K562 (cell line): ENCODE measurements around the gene BMI1. TPM values are rescaled to one million over a fixed set of nuclear protein-coding genes. Genes with fewer than 3 reads are reported as not detected.

ENCODE experiments used
- ELF4 ChIP-seq: fragments of 450-650 bp; formaldehyde crosslinking; IDR thresholded peaks from 2 replicates; pipeline ENCODE4 v1.4.0; 2022; ENCODE audit warnings: missing genetic modification characterization
- KAT8 ChIP-seq: fragments of 450-650 bp; IDR thresholded peaks from 2 replicates; pipeline ENCODE4 v1.6.1; 2016; ENCODE audit warnings: low read depth, mild to moderate bottlenecking
- NFE2L1 ChIP-seq: fragments of 450-650 bp; IDR thresholded peaks from 2 replicates; pipeline ENCODE4 v1.6.1; 2016; ENCODE audit warnings: missing genetic modification characterization, low read depth, mild to moderate bottlenecking, missing compliant biosample characterization, moderate library complexity, borderline replicate concordance
- RCOR1 ChIP-seq, 2 experiments: IDR thresholded peaks; 2 replicates each; pipeline ENCODE4 v1.6.1; 2012; ENCODE audit warnings: low read depth in 2 of 2, low read length in 2 of 2, borderline replicate concordance in 1 of 2, improper control_type of control experiment in 1 of 2
- SNIP1 ChIP-seq: fragments of 450-650 bp; IDR thresholded peaks from 2 replicates; pipeline ENCODE4 v1.7.1; 2017; ENCODE audit warnings: low read depth, mild to moderate bottlenecking
- SRSF1 ChIP-seq: fragments of 200-400 bp; formaldehyde crosslinking; IDR thresholded peaks from 2 replicates; pipeline ENCODE4 v1.6.1; 2017; ENCODE audit warnings: mild to moderate bottlenecking, low read depth, low read length, moderate library complexity
- STAT6 ChIP-seq: sonication (generic); formaldehyde crosslinking; IDR thresholded peaks from 2 replicates; pipeline ENCODE4 v1.8.1; 2023; ENCODE audit warnings: mild to moderate bottlenecking, missing genetic modification reagents
- THRAP3 ChIP-seq: fragments of 450-650 bp; IDR thresholded peaks from 2 replicates; pipeline ENCODE4 v1.6.1; 2016; ENCODE audit warnings: mild to moderate bottlenecking, inconsistent platforms, borderline replicate concordance
- TSC22D4 ChIP-seq: fragments of 450-650 bp; IDR thresholded peaks from 2 replicates; pipeline ENCODE4 v1.6.1; 2016; ENCODE audit warnings: missing genetic modification characterization, missing biosample characterization, control low read depth
- ZBTB34 ChIP-seq: fragments of 250-450 bp; sonication (Bioruptor Pico); IDR thresholded peaks from 2 replicates; pipeline ENCODE4 v1.8.0; 2021; ENCODE audit warnings: mild to moderate bottlenecking, moderate library complexity
- ZNF324 ChIP-seq: fragments of 250-450 bp; sonication (Bioruptor Pico); IDR thresholded peaks from 2 replicates; pipeline ENCODE4 v1.4.0; 2020; ENCODE audit warnings: mild to moderate bottlenecking
- polyA plus RNA-seq, 8 experiments: library from polyadenylated mRNA; depleted of rRNA in 4 of 8; stranded (reverse) in 5 of 8; unstranded in 3 of 8; fragments of >200 nt; fragmentation: Nextera tagmentation in 2 of 8; fragmentation: Illumina TruSeq in 1 of 8; extraction: Ambion mirVana in 2 of 8; extraction: Trizol in 1 of 8; gene quantifications; 2 replicates each; pipeline versions ENCODE4 v1.2.1 to v1.2.3, GENCODE V29; 2011 to 2014; ENCODE audit warnings: inconsistent platforms in 1 of 8, missing spikeins in 1 of 8
- total RNA-seq, 7 experiments: library from RNA; depleted of rRNA in 6 of 7; stranded (reverse); fragments of >200 nt in 6 of 7; fragmentation: Illumina TruSeq in 2 of 7; extraction: Trizol in 2 of 7; gene quantifications; 2 replicates each; pipeline versions ENCODE4 v1.2.1 to v1.2.3, GENCODE V29; 2011 to 2021; ENCODE audit warnings: low replicate concordance in 1 of 7
- TF ChIP-seq, protein P1 (sequence below): sonication (generic); formaldehyde crosslinking; IDR thresholded peaks from 2 replicates; pipeline ENCODE4 v1.8.0; 2022; ENCODE audit warnings: mild to moderate bottlenecking, missing genetic modification reagents
- TF ChIP-seq, protein P2 (sequence below): sonication (generic); formaldehyde crosslinking; IDR thresholded peaks from 2 replicates; pipeline ENCODE4 v1.8.0; 2022; ENCODE audit warnings: missing genetic modification reagents, mild to moderate bottlenecking, moderate library complexity, borderline replicate concordance
- TF ChIP-seq, protein P3 (sequence below): sonication (generic); IDR thresholded peaks from 2 replicates; pipeline ENCODE4 v1.6.1; 2016

BMI1 gene
- total and polyA plus RNA-seq, 9 of the 15 experiments (the other 6 are each of a cell fraction or from before 2014, with no cell fraction given), result 21.4 to 103 (median 70.8) TPM

GRCh38 chr10:22341190-22341925 is 20.5 kb downstream of the BMI1 start (continued):
- TF ChIP-seq, protein P1, sequence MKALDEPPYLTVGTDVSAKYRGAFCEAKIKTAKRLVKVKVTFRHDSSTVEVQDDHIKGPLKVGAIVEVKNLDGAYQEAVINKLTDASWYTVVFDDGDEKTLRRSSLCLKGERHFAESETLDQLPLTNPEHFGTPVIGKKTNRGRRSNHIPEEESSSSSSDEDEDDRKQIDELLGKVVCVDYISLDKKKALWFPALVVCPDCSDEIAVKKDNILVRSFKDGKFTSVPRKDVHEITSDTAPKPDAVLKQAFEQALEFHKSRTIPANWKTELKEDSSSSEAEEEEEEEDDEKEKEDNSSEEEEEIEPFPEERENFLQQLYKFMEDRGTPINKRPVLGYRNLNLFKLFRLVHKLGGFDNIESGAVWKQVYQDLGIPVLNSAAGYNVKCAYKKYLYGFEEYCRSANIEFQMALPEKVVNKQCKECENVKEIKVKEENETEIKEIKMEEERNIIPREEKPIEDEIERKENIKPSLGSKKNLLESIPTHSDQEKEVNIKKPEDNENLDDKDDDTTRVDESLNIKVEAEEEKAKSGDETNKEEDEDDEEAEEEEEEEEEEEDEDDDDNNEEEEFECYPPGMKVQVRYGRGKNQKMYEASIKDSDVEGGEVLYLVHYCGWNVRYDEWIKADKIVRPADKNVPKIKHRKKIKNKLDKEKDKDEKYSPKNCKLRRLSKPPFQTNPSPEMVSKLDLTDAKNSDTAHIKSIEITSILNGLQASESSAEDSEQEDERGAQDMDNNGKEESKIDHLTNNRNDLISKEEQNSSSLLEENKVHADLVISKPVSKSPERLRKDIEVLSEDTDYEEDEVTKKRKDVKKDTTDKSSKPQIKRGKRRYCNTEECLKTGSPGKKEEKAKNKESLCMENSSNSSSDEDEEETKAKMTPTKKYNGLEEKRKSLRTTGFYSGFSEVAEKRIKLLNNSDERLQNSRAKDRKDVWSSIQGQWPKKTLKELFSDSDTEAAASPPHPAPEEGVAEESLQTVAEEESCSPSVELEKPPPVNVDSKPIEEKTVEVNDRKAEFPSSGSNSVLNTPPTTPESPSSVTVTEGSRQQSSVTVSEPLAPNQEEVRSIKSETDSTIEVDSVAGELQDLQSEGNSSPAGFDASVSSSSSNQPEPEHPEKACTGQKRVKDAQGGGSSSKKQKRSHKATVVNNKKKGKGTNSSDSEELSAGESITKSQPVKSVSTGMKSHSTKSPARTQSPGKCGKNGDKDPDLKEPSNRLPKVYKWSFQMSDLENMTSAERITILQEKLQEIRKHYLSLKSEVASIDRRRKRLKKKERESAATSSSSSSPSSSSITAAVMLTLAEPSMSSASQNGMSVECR, result no peak; the same call in 1 of the 2 replicates
- TF ChIP-seq STAT6 (CRISPR knock-in tag) (no peak), NFE2L1 (tag) (no peak), RCOR1 (IDR thresholded peaks at IDR 0.05; ENCODE audit: borderline replicate concordance in 1 of 2, low read depth in 2 of 2, low read length in 2 of 2) (no peak), KAT8 (no peak), SNIP1 (no peak), TSC22D4 (no peak), ELF4 (CRISPR knock-in tag) (no peak), ZNF324 (CRISPR knock-in tag) (no peak), ZBTB34 (CRISPR knock-in tag) (no peak), THRAP3 (no peak), SRSF1 (no peak)
- TF ChIP-seq, protein P2, sequence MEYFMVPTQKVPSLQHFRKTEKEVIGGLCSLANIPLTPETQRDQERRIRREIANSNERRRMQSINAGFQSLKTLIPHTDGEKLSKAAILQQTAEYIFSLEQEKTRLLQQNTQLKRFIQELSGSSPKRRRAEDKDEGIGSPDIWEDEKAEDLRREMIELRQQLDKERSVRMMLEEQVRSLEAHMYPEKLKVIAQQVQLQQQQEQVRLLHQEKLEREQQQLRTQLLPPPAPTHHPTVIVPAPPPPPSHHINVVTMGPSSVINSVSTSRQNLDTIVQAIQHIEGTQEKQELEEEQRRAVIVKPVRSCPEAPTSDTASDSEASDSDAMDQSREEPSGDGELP (CRISPR knock-in tag), result peak; percentile 55; the same call in 1 of the 2 replicates
- TF ChIP-seq, protein P3, sequence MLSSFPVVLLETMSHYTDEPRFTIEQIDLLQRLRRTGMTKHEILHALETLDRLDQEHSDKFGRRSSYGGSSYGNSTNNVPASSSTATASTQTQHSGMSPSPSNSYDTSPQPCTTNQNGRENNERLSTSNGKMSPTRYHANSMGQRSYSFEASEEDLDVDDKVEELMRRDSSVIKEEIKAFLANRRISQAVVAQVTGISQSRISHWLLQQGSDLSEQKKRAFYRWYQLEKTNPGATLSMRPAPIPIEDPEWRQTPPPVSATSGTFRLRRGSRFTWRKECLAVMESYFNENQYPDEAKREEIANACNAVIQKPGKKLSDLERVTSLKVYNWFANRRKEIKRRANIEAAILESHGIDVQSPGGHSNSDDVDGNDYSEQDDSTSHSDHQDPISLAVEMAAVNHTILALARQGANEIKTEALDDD, result no peak
